ENCODE data around the gene GSE1.

DNA sequence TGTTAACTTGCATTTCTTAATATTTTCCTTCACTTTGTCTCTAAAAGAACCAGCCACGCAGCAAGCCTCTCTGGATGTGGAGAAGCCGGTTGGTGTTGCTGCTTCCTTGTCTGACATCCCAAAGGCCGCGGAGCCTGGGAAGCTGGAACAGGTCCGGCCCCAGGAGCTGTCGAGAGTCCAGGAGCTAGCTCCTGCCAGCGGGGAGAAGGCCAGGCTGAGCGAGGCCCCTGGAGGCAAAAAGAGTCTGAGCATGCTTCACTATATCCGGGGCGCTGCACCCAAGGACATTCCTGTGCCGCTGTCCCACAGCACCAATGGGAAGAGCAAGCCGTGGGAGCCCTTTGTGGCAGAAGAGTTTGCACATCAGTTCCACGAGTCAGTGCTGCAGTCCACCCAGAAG is 52.8 kb downstream of the GSE1 start:
- no peak for TF ChIP-seq POLR2A (IDR thresholded peaks at IDR 0.05)
- no peak for TF ChIP-seq CTCF (IDR thresholded peaks at IDR 0.05)

Measured in testis (tissue), 2 donors.